Liver (tissue), 9 donors: ENCODE measurements around the gene LHPP. TPM values are rescaled to one million over a fixed set of nuclear protein-coding genes. Genes with fewer than 3 reads are reported as not detected.

ENCODE experiments used
- DNase-seq: peaks from one replicate; pipeline ENCODE4 v3.0.0-alpha.2; 2017; ENCODE audit warnings: low spot score
- H3K27ac ChIP-seq, 2 donors: one replicate each; pipeline ENCODE4 v1.7.0; 2013; ENCODE audit warnings: inconsistent platforms in 2 of 2, low read length in 2 of 2, control low read depth in 1 of 2, low read depth in 1 of 2, mild to moderate bottlenecking in 1 of 2
- H3K27me3 ChIP-seq, 4 donors: one replicate each; pipeline versions ENCODE4 v1.6.1 to v1.7.0; 2013; ENCODE audit warnings: low read length in 3 of 4, inconsistent platforms in 1 of 4, mild to moderate bottlenecking in 1 of 4, moderate library complexity in 1 of 4; ENCODE audit not compliant: control insufficient read depth in 4 of 4, insufficient read depth in 4 of 4
- H3K36me3 ChIP-seq, 4 donors: one replicate each; pipeline versions ENCODE4 v1.6.1 to v1.7.0; 2013; ENCODE audit warnings: low read length in 3 of 4, mild to moderate bottlenecking in 3 of 4, low read depth in 1 of 4, moderate library complexity in 1 of 4; ENCODE audit not compliant: control insufficient read depth in 4 of 4, insufficient read depth in 3 of 4
- H3K4me1 ChIP-seq, 4 donors: one replicate each; pipeline versions ENCODE4 v1.6.1 to v1.7.0; 2013; ENCODE audit warnings: low read length in 3 of 4, mild to moderate bottlenecking in 3 of 4, moderate library complexity in 1 of 4; ENCODE audit not compliant: control insufficient read depth in 4 of 4, insufficient read depth in 4 of 4
- H3K4me3 ChIP-seq, 3 donors: one replicate each; pipeline versions ENCODE4 v1.6.1 to v1.7.0; 2013; ENCODE audit warnings: low read length in 3 of 3, control low read depth in 1 of 3, low read depth in 1 of 3, mild to moderate bottlenecking in 1 of 3
- H3K9ac ChIP-seq, 2 donors: one replicate each; pipeline ENCODE4 v1.7.0; 2013; ENCODE audit warnings: low read length in 2 of 2, mild to moderate bottlenecking in 2 of 2, moderate library complexity in 2 of 2, control low read depth in 1 of 2, low read depth in 1 of 2
- H3K9me3 ChIP-seq, 4 donors: one replicate each; pipeline versions ENCODE4 v1.6.1 to v1.7.0; 2013; ENCODE audit warnings: low read length in 3 of 4; ENCODE audit not compliant: control insufficient read depth in 4 of 4
- ATF3 ChIP-seq: IDR thresholded peaks from 2 replicates; pipeline ENCODE4 v1.6.1; 2016; ENCODE audit warnings: antibody characterized with exemption
- CTCF ChIP-seq: fragments of 150-350 bp; IDR thresholded peaks from 2 replicates; pipeline ENCODE4 v1.5.1; 2017; ENCODE audit warnings: improper control_type of control experiment, low read depth, low read length; ENCODE audit not compliant: missing input control
- EGR1 ChIP-seq, 2 donors: IDR thresholded peaks; 2 replicates each; pipeline ENCODE4 v1.6.1; 2016 to 2018; ENCODE audit warnings: antibody characterized with exemption in 2 of 2, low read depth in 2 of 2
- FOXA1 ChIP-seq: IDR thresholded peaks from 2 replicates; pipeline ENCODE4 v1.6.1; 2016; ENCODE audit warnings: antibody characterized with exemption
- FOXA2 ChIP-seq: IDR thresholded peaks from 2 replicates; pipeline ENCODE4 v1.6.1; 2016; ENCODE audit warnings: antibody characterized with exemption
- GABPA ChIP-seq, 2 donors: IDR thresholded peaks in 1 of 2; conservative IDR thresholded peaks in 1 of 2; 2 replicates each; pipeline ENCODE4 v1.6.1; 2016; ENCODE audit warnings: antibody characterized with exemption in 2 of 2, mild to moderate bottlenecking in 1 of 2, moderate library complexity in 1 of 2
- HNF4A ChIP-seq, 2 donors: conservative IDR thresholded peaks; 2 replicates each; pipeline ENCODE4 v1.6.1; 2016; ENCODE audit warnings: antibody characterized with exemption in 2 of 2, mild to moderate bottlenecking in 2 of 2
- HNF4G ChIP-seq: IDR thresholded peaks from 2 replicates; pipeline ENCODE4 v1.6.1; 2016; ENCODE audit warnings: antibody characterized with exemption
- JUND ChIP-seq, 2 donors: IDR thresholded peaks; 2 replicates each; pipeline ENCODE4 v1.6.1; 2016; ENCODE audit warnings: antibody characterized with exemption in 2 of 2
- MAX ChIP-seq: IDR thresholded peaks from 2 replicates; pipeline ENCODE4 v1.6.1; 2016; ENCODE audit warnings: antibody characterized with exemption
- NR2F2 ChIP-seq: IDR thresholded peaks from 2 replicates; pipeline ENCODE4 v1.6.1; 2016; ENCODE audit warnings: antibody characterized with exemption
- RAD21 ChIP-seq, 2 donors: IDR thresholded peaks; 2 replicates each; pipeline ENCODE4 v1.6.1; 2016; ENCODE audit warnings: antibody characterized with exemption in 2 of 2, mild to moderate bottlenecking in 2 of 2
- REST ChIP-seq: IDR thresholded peaks from 2 replicates; pipeline ENCODE4 v1.6.1; 2016; ENCODE audit warnings: antibody characterized with exemption, mild to moderate bottlenecking
- RXRA ChIP-seq, 2 donors: IDR thresholded peaks; 2 replicates each; pipeline ENCODE4 v1.6.1; 2017 to 2018; ENCODE audit warnings: antibody characterized with exemption in 2 of 2, mild to moderate bottlenecking in 1 of 2
- SP1 ChIP-seq: IDR thresholded peaks from 2 replicates; pipeline ENCODE4 v1.6.1; 2018; ENCODE audit warnings: antibody characterized with exemption, mild to moderate bottlenecking
- TAF1 ChIP-seq: conservative IDR thresholded peaks from 2 replicates; pipeline ENCODE4 v1.6.1; 2016; ENCODE audit warnings: antibody characterized with exemption, mild to moderate bottlenecking
- YY1 ChIP-seq: IDR thresholded peaks from 2 replicates; pipeline ENCODE4 v1.6.1; 2016; ENCODE audit warnings: antibody characterized with exemption, mild to moderate bottlenecking
- ZBTB33 ChIP-seq: IDR thresholded peaks from 2 replicates; pipeline ENCODE4 v1.6.1; 2016; ENCODE audit warnings: antibody characterized with exemption
- WGBS: extraction: QIAGEN DNeasy Blood & Tissue Kit; methylation state at CpG from one replicate; pipeline ENCODE4 v1.1.7; 2013; 5-methylcytosine and 5-hydroxymethylcytosine counted together
- polyA plus RNA-seq, 2 donors: library from polyadenylated mRNA; stranded (reverse) in 1 of 2; unstranded in 1 of 2; fragments of 200-250 nt in 1 of 2; fragments of >200 nt in 1 of 2; fragmentation: Nextera tagmentation in 1 of 2; extraction: Ambion mirVana in 1 of 2; gene quantifications; one replicate each; pipeline versions ENCODE4 v1.2.1 to v1.2.3, GENCODE V29; 2013 to 2015
- total RNA-seq, 2 donors: library from RNA; depleted of rRNA; stranded (reverse); fragments of >200 nt; gene quantifications; one replicate each; pipeline ENCODE4 v1.2.3, GENCODE V29; 2014
- donor health status: healthy.
- donor health status: healthy.
- donor health status: healthy.
- donor health status: healthy.
- donor health status: healthy.

The LHPP gene
- total and polyA plus RNA-seq, 4 donors = 15.9 to 39.9 (median 26.2) TPM

GRCh38 chr10:124537166-124537725, 75.6 kb downstream of the LHPP start:
- Histone ChIP-seq H3K4me1 (no peaks in the 10 kb centered on the region), H3K27ac (no peak overlapping the region), H3K9ac (no peak overlapping the region), H3K27me3 (no peaks in the 10 kb centered on the region), H3K36me3 (no peaks in the 10 kb centered on the region), H3K9me3 (no peaks in the 10 kb centered on the region), H3K4me3 (no peak overlapping the region)
- 94% methylated on average over 18 of the region's 18 CpGs for WGBS
- TF ChIP-seq REST = no peak
- TF ChIP-seq FOXA1 = no peak
- no peak for TF ChIP-seq ATF3
- TF ChIP-seq YY1 = no peak
- no peak for TF ChIP-seq JUND (IDR thresholded peaks at IDR 0.05)
- no peak for TF ChIP-seq CTCF
- TF ChIP-seq HNF4A (conservative IDR thresholded peaks at IDR 0.05) = no peak
- no peak for TF ChIP-seq RXRA (IDR thresholded peaks at IDR 0.05)
- no peak for TF ChIP-seq HNF4G
- DNase-seq = no peak

- Histone ChIP-seq H3K4me3 (no peak overlapping the region), H3K9ac (no peak overlapping the region), H3K4me1 (no peaks in the 10 kb centered on the region), H3K27ac (no peak overlapping the region), H3K27me3 (no peaks in the 10 kb centered on the region), H3K9me3 (no peaks in the 10 kb centered on the region), H3K36me3 (no peaks in the 10 kb centered on the region)
- 87% methylated on average over 13 of the region's 13 CpGs for WGBS
- no peak for DNase-seq
- no peak for TF ChIP-seq TAF1
- TF ChIP-seq REST = no peak
- no peak for TF ChIP-seq RAD21 (IDR thresholded peaks at IDR 0.05)
- no peak for TF ChIP-seq FOXA1
- TF ChIP-seq ZBTB33 = no peak
- TF ChIP-seq CTCF = no peak
- no peak for TF ChIP-seq ATF3
- no peak for TF ChIP-seq FOXA2
- TF ChIP-seq GABPA (IDR thresholded peaks at IDR 0.05 in 1 of 2, conservative IDR thresholded peaks at IDR 0.05 in 1 of 2) = no peak
- TF ChIP-seq HNF4A (conservative IDR thresholded peaks at IDR 0.05) = no peak
- TF ChIP-seq NR2F2 = no peak
- no peak for TF ChIP-seq MAX
- TF ChIP-seq HNF4G = no peak
- TF ChIP-seq SP1 = no peak
- no peak for TF ChIP-seq JUND (IDR thresholded peaks at IDR 0.05)
- no peak for TF ChIP-seq YY1
- TF ChIP-seq EGR1 (IDR thresholded peaks at IDR 0.05; ENCODE audit: low read depth in 2 of 2) = no peak
Measured at GRCh38 chr10:124537891-124538290, 76.3 kb downstream of the LHPP start.
